Kidney glomerular epithelial cell (primary cell): ENCODE measurements around the gene ZFAND2B.
A peak's percentile ranks its signal among the peaks of the same experiment; 100 is the strongest.

Experiments
- DNase-seq: peaks from one replicate; lab custom pipeline; 2025; lab: John Stamatoyannopoulos, UW

The ZFAND2B gene

DNA sequence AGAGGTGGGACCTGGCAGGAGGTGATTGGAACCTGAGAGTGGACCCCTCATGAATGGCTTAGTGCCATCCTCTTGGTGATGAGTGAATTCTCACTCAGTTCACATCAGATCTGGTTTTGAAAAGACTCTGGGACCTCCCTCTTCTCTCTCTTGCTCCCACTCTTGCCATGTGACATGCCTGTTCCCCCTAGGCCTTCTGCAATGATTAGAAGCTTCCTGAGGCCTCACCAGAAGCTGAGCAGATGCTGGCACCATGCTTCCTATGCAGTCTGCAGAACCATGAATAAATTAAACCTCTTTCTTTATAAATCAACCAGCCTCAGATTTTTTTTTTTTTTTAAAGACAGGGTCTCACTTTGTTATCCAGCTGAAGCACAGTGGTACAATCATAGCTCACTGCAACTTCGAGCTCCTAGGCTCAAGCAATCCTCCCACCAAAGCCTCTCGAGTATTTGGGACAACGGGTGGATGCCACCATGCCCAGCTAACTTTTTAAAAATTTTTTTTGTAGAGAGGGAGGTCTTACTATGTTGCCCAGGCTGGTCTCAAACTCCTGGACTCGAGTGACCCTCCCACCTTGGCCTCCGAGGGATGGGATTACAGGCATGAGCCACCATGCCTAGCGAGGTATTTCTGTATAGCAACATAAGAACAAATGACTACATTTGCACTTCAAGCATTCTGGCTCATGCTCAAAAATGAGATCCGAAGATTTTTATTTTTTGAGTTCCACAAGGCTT lies 2.0 kb upstream of the ZFAND2B start:
- DNase-seq = no peak

- no peak for DNase-seq
Measured at GRCh38 chr2:219205165-219205538, 1.4 kb upstream of the ZFAND2B start.

DNA sequence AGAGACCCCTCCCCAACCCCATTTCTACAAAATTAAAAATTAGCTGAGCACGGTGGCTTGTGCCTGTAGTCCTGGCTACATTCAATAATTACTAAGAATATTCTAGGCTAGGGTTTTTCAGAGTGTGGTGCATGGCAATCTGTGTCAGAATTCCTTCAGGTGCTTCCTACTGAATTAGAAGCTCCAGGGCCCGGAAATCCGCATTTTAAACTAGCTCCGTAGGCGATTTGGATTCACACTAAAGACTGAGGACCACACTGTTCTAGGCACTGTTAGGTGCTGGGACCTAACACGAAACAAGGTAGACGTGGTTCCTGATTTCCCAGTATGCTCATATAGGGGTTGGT lies 628 bp upstream of the ZFAND2B start:
- no peak for DNase-seq

DNA sequence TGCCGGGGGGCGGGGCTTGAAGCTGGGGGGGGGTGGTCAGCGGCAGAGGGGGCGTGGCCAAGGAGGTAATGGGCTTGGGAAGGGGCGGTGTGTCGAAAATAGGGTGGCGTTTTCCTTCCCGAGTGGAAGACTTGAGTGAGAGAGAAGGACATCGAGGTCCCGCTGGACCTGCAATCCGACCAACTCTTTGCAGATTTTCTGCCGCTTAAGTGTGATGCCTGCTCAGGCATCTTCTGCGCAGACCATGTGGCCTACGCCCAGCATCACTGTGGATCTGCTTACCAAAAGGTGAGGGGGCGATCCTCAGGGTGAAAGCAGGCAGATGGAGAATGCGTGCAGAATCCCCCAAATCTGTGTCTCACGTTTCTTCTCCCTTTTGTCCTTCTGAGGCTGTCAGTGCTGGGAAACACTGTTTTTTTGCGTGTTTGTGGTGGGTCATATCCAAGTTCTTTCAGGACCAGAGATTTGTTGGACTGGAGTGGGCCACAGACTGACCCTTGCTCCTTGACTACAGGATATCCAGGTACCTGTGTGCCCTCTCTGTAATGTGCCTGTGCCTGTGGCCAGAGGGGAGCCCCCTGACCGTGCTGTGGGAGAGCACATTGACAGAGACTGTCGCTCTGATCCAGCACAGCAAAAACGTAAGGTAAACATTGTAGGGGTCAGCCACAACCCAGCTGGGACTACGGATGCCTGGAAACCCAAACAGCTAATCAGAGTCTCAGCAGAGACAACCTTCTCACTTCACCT lies 727 bp downstream of the ZFAND2B start:
- no peak for DNase-seq

DNA sequence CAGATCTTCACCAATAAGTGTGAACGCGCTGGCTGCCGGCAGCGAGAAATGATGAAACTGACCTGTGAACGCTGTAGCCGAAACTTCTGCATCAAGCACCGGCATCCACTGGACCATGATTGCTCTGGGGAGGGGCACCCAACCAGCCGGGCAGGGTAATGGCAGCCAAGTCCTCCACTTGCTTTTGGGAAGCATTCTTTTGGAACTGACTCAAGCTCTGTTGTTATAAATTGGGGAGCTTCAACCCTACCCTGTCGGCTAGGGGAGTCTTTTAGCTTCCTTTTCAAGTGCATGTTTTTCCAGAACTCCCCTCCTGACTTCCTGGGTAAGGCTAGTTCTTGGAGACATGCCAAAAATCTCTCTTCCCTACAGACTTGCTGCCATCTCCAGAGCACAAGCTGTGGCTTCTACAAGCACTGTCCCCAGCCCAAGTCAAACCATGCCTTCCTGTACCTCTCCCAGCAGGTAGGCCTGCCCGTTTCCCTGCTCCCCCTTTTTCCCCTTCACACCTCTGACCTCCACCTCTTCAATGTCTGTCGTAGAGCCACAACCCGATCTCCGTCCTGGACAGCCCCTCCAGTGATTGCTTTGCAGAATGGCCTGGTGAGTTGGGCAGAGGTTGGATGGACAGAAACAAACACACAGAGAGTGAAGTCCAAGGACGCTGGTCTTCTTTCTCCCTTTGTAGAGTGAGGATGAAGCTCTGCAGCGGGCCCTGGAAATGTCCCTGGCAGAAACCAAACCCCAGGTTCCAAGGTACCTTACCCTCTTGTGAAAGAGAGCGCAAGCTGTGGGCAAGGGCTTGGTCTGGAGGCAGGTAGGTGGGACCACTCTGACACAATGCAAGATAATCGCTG lies 1.5 kb downstream of the ZFAND2B start:
- DNase-seq = peak; percentile 3

DNA sequence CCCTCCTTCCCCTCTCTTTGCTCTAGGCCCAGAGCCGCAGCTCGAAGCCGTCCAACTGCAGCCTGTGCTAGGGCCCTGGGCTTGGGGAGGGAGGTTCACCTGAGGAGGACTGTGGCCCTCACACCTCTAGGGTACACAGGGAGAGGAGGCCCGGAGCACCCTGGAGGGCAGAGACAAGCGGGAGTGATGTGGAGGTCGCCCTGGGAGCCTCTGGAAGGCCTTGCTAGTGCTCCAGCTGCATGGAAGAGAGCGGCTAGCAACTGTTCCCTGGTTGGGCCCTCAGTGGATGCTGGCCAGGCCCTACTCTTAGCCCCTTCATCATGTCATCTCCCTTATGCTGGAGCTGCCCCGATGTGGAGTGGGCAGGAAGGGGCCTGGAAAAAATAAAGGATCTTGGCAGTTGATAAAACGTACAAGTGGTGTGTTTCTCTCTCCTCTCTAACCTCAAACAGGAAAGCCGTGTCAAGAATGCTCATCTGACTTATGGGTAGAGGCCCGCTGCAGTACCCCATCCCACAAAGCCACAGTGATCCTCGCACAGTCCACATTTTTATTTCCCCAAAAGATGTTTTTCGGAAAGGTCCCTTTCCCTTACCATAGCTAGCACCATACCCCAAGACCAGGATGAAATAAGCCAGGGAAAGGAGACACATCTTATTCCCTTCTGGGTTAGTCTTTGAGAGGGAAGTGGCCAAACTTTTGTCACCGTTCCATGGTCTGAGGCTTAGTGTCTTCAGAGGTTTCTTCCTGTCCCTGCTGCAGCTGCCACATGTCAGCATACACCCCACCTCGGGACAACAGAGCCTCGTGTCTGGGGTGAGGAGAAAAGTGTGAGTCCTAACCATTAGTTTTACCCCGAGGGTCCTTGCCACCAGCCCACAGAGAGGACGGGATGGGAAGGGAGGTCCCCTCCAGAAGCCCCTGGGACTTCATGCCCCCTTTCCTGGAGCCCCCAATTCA lies 2.9 kb downstream of the ZFAND2B start:
- DNase-seq = no peak

DNA sequence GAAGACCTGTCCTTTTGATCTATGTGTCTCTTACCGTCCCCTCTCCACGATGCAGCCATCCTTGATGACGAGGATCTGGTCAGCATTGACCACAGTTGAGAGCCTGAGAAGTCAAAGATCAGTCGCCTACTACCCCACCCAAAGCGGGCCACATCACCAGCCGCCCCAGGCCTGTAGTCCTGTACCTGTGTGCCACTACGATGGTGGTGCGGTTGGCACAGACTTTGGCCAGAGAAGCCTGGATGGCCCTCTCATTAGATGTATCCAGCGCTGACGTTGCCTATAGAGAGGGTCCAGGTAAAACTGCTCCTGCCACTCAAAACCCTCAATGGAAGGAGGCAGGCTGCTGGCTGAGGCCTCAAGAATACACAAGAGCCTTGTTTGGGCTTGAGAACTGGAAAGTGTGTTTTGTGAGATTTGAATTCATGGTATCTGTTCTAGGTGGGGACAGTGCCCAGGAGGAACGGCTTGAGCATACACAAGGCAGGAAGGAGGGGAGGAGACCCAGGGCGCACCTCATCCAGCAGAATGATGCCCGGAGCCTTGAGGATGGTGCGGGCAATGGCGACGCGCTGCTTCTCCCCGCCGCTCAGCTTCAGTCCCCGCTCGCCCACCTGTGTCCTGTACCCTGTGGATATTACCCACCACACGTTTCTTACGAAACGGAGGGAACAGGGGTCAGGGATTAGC lies 3.8 kb downstream of the ZFAND2B start:
- DNase-seq = no peak

DNA sequence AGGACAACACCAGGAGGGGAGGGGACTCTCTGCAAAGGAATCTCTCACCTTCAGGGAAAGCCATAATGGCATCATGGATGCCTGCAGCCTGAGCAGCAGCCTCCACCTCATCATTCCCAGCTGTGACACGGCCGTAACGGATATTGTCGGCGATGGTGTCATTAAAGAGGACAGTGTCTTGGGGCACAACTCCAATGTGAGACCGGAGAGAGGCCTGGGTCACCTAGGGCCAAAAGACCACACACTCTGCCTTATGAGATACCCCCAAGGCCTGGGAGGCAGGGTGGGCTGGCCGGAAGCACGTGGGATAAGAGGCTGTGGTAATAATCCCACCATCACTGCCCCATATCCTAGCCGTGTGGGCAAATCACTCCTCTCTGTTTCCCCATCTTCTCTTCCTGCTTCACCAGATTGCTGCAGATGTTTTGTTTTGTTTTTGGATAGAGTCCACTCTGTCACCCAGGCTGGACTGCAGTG lies 4.3 kb downstream of the ZFAND2B start:
- no peak for DNase-seq

DNA sequence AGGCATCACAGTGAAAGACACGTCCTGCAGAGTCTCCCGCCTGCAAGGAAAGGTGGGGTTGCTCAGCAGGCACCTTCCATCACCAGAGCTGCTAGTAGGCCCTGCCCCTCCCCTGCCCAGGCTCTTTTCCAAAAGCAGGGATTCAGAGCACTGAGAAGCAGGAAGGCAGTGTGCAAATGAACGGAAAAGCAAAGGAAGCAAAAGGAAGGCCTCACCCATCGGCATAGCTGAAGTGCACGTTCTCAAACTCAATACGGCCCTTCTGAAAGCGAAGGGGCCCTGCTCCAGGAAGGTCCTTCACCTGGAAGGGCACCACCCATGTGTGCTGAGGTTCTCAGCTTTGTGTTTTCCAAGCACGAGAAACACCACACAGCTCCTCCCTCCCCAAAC lies 6.4 kb downstream of the ZFAND2B start:
- DNase-seq = no peak

GRCh38 chr2:219213486-219214071 lies 7.0 kb downstream of the ZFAND2B start:
- DNase-seq = no peak

GRCh38 chr2:219214141-219214540 lies 7.6 kb downstream of the ZFAND2B start:
- no peak for DNase-seq

DNA sequence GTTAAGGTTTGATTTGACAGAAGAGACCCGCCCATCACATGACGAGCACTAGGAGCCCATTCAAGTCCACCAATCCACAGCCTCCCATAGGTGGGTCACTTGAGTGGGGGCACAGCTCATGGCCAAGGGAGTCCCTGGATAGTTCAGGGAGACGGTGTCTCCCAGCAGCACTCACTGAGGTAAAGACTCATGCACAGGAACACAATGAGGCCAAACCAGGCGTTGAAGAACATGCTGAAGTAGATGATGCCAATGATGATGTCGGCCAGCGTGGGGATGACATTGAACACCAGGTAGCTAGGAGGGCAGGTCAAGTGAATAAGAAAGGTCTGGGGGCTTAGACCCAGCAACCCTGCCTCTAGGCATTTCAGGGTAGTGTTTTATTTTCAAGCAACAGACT lies 8.2 kb downstream of the ZFAND2B start:
- no peak for DNase-seq

DNA sequence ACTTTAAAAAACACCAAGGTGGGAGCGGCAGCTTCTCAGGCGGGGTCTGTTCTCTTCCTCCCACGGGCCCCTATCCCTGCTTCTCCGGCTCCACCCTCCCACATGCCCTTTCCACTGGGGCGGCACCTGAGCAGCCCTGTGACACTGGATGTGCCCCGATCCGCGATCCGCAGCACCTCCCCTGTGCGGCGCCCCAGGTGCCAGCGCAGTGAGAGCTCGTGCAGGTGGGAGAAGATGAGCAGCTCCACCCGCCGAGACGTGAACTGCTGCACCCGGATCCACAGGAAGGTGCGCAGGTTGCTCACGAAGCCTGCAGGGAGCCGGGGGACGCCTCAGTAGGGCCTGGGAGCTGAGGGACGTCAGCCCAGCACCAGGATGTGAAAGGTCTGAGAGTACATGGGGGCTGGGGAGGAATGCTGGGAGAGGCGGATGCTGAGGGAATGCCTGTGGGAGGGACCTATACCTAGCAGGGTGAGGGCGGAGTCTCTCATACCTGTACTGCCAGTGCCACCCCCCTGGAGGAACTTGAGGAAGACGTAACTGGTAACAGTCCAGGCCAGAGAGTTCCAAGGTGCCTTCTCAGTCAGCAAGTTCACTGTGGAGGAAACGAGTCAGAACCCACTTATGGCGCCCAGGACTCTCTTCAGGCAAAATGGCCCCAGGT lies 9.4 kb downstream of the ZFAND2B start:
- DNase-seq = no peak

DNA sequence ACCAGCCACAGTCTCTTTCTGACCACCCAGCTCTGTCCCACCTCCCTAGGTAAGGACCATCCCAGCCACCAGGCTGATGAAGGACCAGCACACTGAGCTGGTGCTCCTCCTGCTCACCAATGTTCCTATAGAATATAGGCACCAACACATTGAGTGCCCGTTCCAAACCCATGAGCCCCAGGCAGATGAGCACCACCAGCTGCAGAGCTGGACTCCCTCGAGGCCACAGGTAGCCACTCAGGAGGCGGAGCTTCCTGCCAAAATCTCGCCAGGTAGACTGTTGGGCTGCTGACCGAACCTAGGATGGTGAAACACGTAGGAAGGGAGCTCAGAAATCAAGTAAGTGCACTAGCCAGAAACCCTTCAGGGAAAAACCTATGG lies 9.9 kb downstream of the ZFAND2B start:
- no peak for DNase-seq

GRCh38 chr2:219218217-219218731 lies 11.7 kb downstream of the ZFAND2B start:
- peak; percentile 41 for DNase-seq

GRCh38 chr2:219218732-219219701 lies 12.4 kb downstream of the ZFAND2B start, which contains the start of gene ABCB6:
Gene ABCB6, minus strand, starts transcription at chr2:219218958. Its CDS starts 285 bp downstream, at chr2:219218673.
- peak; percentile 66 for DNase-seq

DNA sequence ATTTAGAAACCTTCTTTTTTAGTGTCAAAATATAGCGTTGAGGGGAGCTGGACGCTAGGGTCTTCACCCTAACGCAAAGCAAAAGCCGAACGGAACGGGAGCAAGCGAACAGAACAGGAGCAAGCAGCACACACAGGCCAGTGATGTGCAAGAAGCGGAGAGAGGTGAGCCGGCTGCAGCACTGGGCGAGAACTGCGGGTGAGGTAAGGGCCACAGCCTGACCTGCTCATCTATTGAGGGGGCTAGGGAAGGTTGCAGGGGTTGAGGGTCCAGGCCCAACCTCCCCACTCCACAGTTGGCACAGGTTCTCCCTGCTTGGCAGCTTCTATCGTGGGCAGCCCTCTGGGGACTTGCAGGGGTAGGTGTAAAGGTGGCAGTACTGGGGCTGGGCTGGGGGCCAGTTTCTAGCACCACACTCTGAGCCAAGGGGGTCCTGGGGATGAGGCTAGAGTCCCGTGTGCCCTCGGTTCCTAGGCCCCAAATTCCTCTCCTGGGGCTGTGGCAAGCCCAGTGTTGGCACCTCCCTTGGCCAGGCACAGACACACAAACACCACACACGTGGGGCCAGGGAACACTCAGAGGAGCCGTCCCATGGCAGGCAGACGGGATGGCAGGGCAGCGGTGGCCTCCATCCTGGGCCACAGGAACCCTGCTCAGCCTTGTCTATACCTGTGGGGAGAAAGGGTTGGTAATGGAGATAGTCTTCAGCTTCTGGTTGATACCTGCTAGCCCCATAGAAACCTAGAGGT lies 13.4 kb downstream of the ZFAND2B start:
- DNase-seq = no peak
